OCI-LY3 (cell line): ENCODE data around the gene SCNN1G.

ENCODE experiments used
- H2AFZ ChIP-seq: fragments of 200-600, 300-600 bp; shearing (Covaris generic); 2 replicates; pipeline ENCODE4 v1.6.0; 2014; ENCODE audit warnings: antibody characterized with exemption, low read depth, low read length
- H3K27ac ChIP-seq: fragments of 200-600, 300-600 bp; sonication (generic); 2 replicates; pipeline ENCODE4 v1.5.1; 2014; ENCODE audit warnings: mild to moderate bottlenecking, low read length, moderate library complexity, mixed read lengths
- H3K27me3 ChIP-seq: fragments of 200-600, 300-600 bp; sonication (generic); 2 replicates; pipeline ENCODE4 v1.6.1; 2014; ENCODE audit warnings: low read depth, low read length, mixed read lengths
- H3K36me3 ChIP-seq: fragments of 200-600, 300-600 bp; sonication (generic); replicated peaks from 2 replicates; pipeline ENCODE3; 2014; ENCODE audit warnings: low read depth, low read length, mixed read lengths
- H3K4me1 ChIP-seq: fragments of 300-600, 200-600 bp; sonication (generic); 2 replicates; pipeline ENCODE4 v1.6.1; 2014; ENCODE audit warnings: low read length, mixed read lengths
- H3K4me2 ChIP-seq: fragments of 200-600, 300-600 bp; sonication (generic); 2 replicates; pipeline ENCODE4 v1.6.1; 2014; ENCODE audit warnings: low read length, mixed read lengths
- H3K4me3 ChIP-seq: fragments of 300-600, 200-600 bp; sonication (generic); 2 replicates; pipeline ENCODE4 v1.5.1; 2014; ENCODE audit warnings: antibody characterized with exemption, mild to moderate bottlenecking, low read length, moderate library complexity
- H3K79me2 ChIP-seq: fragments of 300-600, 200-600 bp; shearing (Covaris generic); 2 replicates; pipeline ENCODE4 v1.6.1; 2014; ENCODE audit warnings: mild to moderate bottlenecking, low read length, mixed read lengths
- H3K9ac ChIP-seq: fragments of 300-600, 200-600 bp; shearing (Covaris generic); 2 replicates; pipeline ENCODE4 v1.6.0; 2014; ENCODE audit warnings: mild to moderate bottlenecking, low read length, moderate library complexity
- H3K9me3 ChIP-seq: fragments of 200-600, 300-600 bp; shearing (Covaris generic); 2 replicates; pipeline ENCODE4 v1.6.1; 2014; ENCODE audit warnings: low read length, mixed read lengths; ENCODE audit not compliant: insufficient read depth
- H4K20me1 ChIP-seq: fragments of 200-600, 300-600 bp; sonication (generic); 2 replicates; pipeline ENCODE4 v1.6.1; 2016; ENCODE audit warnings: low read length, mixed read lengths; ENCODE audit not compliant: insufficient read depth
- CTCF ChIP-seq: fragments of 200-600, 300-600 bp; sonication (generic); IDR thresholded peaks from 2 replicates; pipeline ENCODE4 v1.5.1; 2014; ENCODE audit warnings: antibody characterized with exemption, low read length, low read depth
- EZH2phosphoT487 ChIP-seq: fragments of 200-600 bp; shearing (Covaris generic); IDR thresholded peaks from 2 replicates; pipeline ENCODE4 v1.6.1; 2018; ENCODE audit warnings: antibody characterized with exemption, mixed run types, low read depth

Gene SCNN1G, protein sequence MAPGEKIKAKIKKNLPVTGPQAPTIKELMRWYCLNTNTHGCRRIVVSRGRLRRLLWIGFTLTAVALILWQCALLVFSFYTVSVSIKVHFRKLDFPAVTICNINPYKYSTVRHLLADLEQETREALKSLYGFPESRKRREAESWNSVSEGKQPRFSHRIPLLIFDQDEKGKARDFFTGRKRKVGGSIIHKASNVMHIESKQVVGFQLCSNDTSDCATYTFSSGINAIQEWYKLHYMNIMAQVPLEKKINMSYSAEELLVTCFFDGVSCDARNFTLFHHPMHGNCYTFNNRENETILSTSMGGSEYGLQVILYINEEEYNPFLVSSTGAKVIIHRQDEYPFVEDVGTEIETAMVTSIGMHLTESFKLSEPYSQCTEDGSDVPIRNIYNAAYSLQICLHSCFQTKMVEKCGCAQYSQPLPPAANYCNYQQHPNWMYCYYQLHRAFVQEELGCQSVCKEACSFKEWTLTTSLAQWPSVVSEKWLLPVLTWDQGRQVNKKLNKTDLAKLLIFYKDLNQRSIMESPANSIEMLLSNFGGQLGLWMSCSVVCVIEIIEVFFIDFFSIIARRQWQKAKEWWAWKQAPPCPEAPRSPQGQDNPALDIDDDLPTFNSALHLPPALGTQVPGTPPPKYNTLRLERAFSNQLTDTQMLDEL

DNA sequence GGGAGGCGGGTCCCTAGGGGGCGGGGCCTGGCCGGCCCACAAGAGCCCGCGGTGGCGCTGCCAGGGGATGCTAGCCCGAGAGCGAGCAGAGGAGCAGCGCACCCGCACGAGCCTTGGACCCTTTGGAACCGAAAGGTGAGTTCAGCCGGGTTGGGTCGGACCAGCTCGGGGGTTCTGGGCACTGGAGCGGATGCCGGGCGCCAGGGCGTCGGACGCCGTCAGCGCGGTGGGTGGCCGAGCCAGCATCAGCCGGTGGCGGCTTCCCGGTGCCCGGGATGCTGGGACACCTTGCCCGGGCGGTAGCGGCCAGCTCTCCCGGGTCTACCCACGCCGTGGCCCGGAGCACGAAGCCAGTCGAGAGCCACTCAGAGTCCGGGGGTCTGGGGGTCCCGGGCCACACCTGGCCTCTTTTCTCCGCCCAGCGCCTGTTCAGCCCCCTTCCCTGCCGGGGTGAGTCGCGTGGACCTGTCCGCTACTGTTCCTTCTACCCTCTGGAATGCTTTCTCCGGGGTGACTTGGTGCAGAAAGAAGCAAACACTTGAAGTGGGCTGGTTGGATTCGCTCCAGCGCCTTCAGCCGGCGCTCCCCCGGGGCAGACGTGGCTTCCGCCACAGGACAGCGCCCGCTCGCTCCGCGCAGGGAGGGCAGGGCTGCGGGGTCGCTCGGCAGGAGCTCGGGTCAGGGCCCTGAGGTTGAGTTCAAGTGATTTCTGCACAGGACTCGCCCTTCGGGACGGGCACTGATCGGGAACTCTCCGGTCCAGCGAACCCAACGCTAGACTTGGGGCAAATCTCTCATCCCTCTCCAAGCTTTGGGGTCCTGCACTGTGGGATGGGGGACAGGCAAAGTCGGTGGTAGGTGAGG lies at the start of gene SCNN1G:
Gene SCNN1G (plus strand): TSS at position 67 of the 864 bp plus-strand sequence. CDS start 3,527 bp downstream, outside the sequence.
- H3K79me2 ChIP-seq = no peaks in the 10 kb centered on the region
- no peaks in the 10 kb centered on the region for H3K9me3 ChIP-seq
- no peak within 1 kb of the TSS for H3K4me3 ChIP-seq
- 0 out of 2 replicates have a peak, but pooled peaks cover 6% of the 10 kb centered on the region for H3K27me3 ChIP-seq
- no peak within 1 kb of the TSS for H2AFZ ChIP-seq
- TF ChIP-seq EZH2phosphoT487 (no peak), CTCF (no peak)
- H3K27ac ChIP-seq = no peak within 1 kb of the TSS
- H3K36me3 ChIP-seq = no peaks in the 10 kb centered on the region
- H4K20me1 ChIP-seq = no peaks in the 10 kb centered on the region
- H3K4me2 ChIP-seq = peak within 1 kb of the TSS; percentile 47
- no peak within 1 kb of the TSS for H3K9ac ChIP-seq
- peaks cover 20% of the 10 kb centered on the region for H3K4me1 ChIP-seq

- no peaks in the 10 kb centered on the region for H3K4me1 ChIP-seq
- 0 out of 2 replicates have a peak, but pooled peaks cover 4% of the 10 kb centered on the region for H4K20me1 ChIP-seq
- H2AFZ ChIP-seq = no peak overlapping the region
- no peak overlapping the region for H3K9ac ChIP-seq
- no peaks in the 10 kb centered on the region for H3K36me3 ChIP-seq
- TF ChIP-seq EZH2phosphoT487 (no peak), CTCF (no peak)
- no peak overlapping the region for H3K4me3 ChIP-seq
- H3K27me3 ChIP-seq = no peaks in the 10 kb centered on the region
- no peaks in the 10 kb centered on the region for H3K9me3 ChIP-seq
- peaks cover 69% of the 10 kb centered on the region for H3K79me2 ChIP-seq
- no peak overlapping the region for H3K4me2 ChIP-seq
- no peak overlapping the region for H3K27ac ChIP-seq
Observed at GRCh38 chr16:23132775-23133463, 49.6 kb upstream of the SCNN1G start.

- Histone ChIP-seq H3K79me2 (peaks cover 62% of the 10 kb centered on the region), H2AFZ (no peak overlapping the region), H3K4me3 (no peak overlapping the region), H3K4me2 (no peak overlapping the region), H3K27ac (no peak overlapping the region), H4K20me1 (0 out of 2 replicates have a peak, but pooled peaks cover 4% of the 10 kb centered on the region), H3K36me3 (no peaks in the 10 kb centered on the region), H3K9ac (no peak overlapping the region), H3K27me3 (no peaks in the 10 kb centered on the region), H3K4me1 (no peaks in the 10 kb centered on the region), H3K9me3 (no peaks in the 10 kb centered on the region)
- TF ChIP-seq EZH2phosphoT487 = no peak
- no peak for TF ChIP-seq CTCF
Observed at GRCh38 chr16:23134274-23134673, 48.3 kb upstream of the SCNN1G start.
